Measurements from ENCODE around the gene TRIM58. TPM values are rescaled to one million over a fixed set of nuclear protein-coding genes. Genes with fewer than 3 reads are reported as not detected.

The TRIM58 gene
- total RNA-seq, 4 donors from 2014 or later, result 0.33 to 7.0 (median 1.2) TPM

DNA sequence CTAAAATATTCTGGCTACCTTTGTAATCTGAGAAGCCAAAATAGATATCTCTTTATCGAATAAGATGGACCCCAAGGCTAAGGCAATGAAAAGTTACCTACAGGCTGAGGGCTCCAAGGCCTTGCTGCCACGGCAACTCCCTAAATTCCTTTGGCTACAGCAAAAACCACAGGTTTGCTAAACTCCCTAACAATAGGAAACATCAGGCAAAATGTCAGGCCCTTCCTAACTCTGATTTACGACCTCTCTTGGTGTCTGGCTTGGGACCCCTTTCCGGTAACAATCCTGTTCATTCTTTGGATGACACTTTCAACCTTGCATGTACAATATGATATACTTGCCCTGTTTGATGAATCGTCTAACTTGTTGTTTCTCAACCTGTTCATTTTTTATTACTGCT is 51.8 kb downstream of the TRIM58 start:
- TF ChIP-seq, protein P1, sequence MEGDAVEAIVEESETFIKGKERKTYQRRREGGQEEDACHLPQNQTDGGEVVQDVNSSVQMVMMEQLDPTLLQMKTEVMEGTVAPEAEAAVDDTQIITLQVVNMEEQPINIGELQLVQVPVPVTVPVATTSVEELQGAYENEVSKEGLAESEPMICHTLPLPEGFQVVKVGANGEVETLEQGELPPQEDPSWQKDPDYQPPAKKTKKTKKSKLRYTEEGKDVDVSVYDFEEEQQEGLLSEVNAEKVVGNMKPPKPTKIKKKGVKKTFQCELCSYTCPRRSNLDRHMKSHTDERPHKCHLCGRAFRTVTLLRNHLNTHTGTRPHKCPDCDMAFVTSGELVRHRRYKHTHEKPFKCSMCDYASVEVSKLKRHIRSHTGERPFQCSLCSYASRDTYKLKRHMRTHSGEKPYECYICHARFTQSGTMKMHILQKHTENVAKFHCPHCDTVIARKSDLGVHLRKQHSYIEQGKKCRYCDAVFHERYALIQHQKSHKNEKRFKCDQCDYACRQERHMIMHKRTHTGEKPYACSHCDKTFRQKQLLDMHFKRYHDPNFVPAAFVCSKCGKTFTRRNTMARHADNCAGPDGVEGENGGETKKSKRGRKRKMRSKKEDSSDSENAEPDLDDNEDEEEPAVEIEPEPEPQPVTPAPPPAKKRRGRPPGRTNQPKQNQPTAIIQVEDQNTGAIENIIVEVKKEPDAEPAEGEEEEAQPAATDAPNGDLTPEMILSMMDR (IDR thresholded peaks at IDR 0.05; ENCODE audit: low read depth), result no peak

DNA sequence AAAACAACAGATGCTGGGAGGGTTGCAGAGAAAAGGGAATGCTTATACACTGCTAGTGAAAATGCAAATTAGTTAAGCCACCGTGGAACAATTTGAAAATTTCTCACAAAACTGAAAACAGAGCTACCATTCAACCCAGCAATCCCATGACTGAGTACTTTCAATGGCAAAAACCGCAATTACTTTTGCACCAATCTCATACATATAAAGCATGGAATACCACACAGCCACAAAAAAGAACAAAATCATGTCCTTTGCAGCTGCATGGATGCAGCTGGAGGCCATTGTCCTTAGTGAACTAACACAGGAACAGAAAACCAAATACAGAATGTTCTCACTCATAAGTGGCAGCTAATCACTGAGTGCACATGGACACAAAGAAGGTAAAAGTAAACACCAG is 56.8 kb downstream of the TRIM58 start:
- TF ChIP-seq, protein P1 (IDR thresholded peaks at IDR 0.05; ENCODE audit: low read depth), result no peak

DNA sequence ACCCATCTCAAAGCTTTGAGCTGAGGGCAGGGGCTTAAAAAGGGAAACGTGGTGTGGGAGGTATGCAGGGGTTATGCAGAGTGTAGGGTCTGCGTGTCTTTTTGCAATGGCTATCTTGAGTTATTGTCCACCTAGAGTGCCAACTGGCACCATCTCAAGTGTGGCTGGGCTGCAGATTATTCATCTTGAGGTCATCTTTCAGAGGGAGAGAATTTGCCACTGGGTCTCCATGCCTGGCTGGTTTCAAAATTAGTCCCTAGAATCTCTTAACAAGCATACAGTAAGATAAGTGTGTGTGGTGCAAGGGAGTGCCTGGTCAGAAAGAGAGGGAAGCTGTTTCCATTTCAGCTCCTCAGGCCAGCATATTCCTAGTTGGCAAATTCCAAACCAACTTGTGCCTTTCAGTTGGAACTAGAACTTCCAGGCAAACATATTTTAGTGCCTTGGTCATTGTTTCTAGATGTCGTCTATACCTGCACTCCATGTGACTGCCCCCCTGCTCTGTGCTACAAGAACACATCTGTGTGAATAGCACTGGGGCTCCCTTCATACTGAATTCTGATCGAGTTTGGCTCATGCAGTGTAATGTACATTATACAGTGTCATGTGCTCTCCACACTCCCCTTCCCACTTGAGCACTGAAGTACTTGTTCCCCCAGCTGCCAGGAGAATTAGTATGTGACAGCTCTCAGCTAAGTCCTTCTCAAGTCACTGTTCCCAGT is 58.1 kb downstream of the TRIM58 start:
- TF ChIP-seq, protein P1 (IDR thresholded peaks at IDR 0.05; ENCODE audit: low read depth), result no peak

DNA sequence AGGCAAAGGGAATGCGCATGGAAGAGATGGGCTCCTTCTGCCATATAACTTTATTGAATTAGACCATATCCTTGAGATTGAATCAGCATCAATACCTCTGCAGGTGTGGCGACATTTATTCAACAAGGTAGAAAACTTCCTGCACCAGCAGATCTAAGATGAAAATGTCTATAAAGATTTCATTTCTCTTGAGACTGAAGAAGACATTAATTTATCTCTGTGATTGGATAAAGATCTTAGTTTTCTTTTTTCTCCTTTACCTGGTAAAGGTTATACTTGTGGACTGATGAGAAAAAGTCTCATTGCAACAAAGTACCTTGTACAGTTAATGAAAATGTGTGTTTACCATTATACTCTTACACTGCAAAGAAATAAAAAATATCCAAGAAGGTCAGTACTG is 63.0 kb downstream of the TRIM58 start, which contains the start of gene OR2T8:
TSS of gene OR2T8 (plus strand) at position 301 of the 400 bp plus-strand sequence. CDS start 766 bp downstream, outside the sequence.
- TF ChIP-seq, protein P1 (IDR thresholded peaks at IDR 0.05; ENCODE audit: low read depth), result no peak

DNA sequence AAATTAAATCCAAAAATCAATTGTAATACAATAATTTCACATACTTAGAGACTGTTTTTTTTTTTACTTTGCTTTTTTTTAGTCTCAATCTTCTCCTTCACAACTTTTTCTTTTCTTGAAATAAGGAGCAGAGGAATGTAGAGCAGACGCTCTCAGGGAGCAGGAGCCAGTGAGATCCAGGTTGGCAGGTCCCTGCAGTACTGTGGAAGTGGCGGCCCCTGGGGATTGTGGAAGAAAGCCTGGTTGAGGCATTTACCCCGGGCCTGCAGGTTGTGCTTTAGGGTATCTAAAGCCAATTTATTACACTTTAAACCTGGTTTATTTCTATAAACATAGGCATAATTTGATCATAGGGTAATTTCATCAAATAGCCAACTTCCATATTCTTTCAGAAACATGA is 67.0 kb downstream of the TRIM58 start:
- TF ChIP-seq, protein P1 (IDR thresholded peaks at IDR 0.05; ENCODE audit: low read depth), result no peak

DNA sequence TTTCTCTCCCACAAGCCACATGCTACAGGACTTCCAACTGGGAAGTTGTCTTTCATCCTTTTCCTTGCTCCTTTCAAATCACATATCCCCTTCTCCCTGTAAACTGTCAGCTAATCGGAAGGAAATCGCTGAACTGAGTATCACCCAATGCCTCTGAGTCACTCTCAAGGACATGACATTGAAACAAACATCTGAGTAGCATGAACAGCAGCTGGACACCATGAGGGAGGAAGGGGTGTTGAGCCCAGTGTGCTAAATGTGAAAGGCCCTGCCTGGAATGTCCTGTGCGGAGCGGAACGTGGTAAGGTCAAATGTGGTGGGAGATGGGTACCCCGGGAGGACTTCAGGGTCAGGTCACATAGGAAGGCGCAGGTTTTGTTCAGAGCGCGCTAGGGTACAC is 67.9 kb downstream of the TRIM58 start, which contains the start of gene OR2AJ1:
TSS of gene OR2AJ1 (plus strand) at position 22 of the 400 bp plus-strand sequence. CDS start 8,880 bp downstream, outside the sequence.
- TF ChIP-seq, protein P1 (IDR thresholded peaks at IDR 0.05; ENCODE audit: low read depth), result no peak

Other genes with a start within 250 kb of the TRIM58 start
- not detected for gene OR13G1, start 177.4 kb upstream of the TRIM58 start, total RNA-seq
- not detected for gene OR6F1, start 140.5 kb upstream of the TRIM58 start, total RNA-seq
- gene OR14K1, start 118.6 kb upstream of the TRIM58 start, total RNA-seq, result not detected
- not detected for gene OR14A2, start 109.0 kb upstream of the TRIM58 start, total RNA-seq
- gene OR1C1, start 96.6 kb upstream of the TRIM58 start, total RNA-seq, result not detected
- gene OR14A16, start 33.1 kb upstream of the TRIM58 start, total RNA-seq, result not detected
- not detected for gene OR11L1, start 15.3 kb upstream of the TRIM58 start, total RNA-seq
- 1 to 10 TPM in 1 of 4 donors, not detected in 3; 3.1 TPM for gene OR2W3, start 38.4 kb downstream of the TRIM58 start, total RNA-seq
- not detected for gene OR2T8, start 63.1 kb downstream of the TRIM58 start, total RNA-seq
- gene OR2AJ1, start 67.7 kb downstream of the TRIM58 start, total RNA-seq, result not detected
- not detected for gene OR2L8, start 91.7 kb downstream of the TRIM58 start, total RNA-seq
- under 1 TPM in 1 of 4 donors, not detected in 3; 0.34 TPM for gene OR2AK2, start 108.0 kb downstream of the TRIM58 start, total RNA-seq
- gene OR2L5, start 156.5 kb downstream of the TRIM58 start, total RNA-seq, result under 1 TPM in 3 of 4 donors, not detected in 1; 0.22 to 0.65 (median 0.38) TPM
- gene OR2L2, start 172.9 kb downstream of the TRIM58 start, total RNA-seq, result under 1 TPM in 1 of 4 donors, not detected in 3; 0.19 TPM
- not detected for gene OR2L3, start 189.6 kb downstream of the TRIM58 start, total RNA-seq
- gene OR2L13, start 238.0 kb downstream of the TRIM58 start, total RNA-seq, result not detected